Neural cell (in vitro differentiated cells): ENCODE measurements around the gene CCDC126. TPM values are rescaled to one million over a fixed set of nuclear protein-coding genes. Genes with fewer than 3 reads are reported as not detected.

Experiments used
- H2AFZ ChIP-seq: fragments of 200-600, 300-800 bp; sonication (generic), shearing (Covaris generic); 2 replicates; pipeline ENCODE4 v1.6.0; 2014; ENCODE audit warnings: low read depth, mild to moderate bottlenecking, antibody characterized with exemption, low read length, moderate library complexity
- H3F3A ChIP-seq: fragments of 200-600 bp; shearing (Covaris generic); 2 replicates; pipeline ENCODE4 v1.6.1; 2016; ENCODE audit warnings: mild to moderate bottlenecking, moderate library complexity, mixed read lengths, antibody characterized with exemption, low read length; ENCODE audit not compliant: insufficient read depth, poor library complexity, severe bottlenecking
- H3K27ac ChIP-seq: fragments of 200-600, 300-800 bp; sonication (generic), shearing (Covaris generic); 2 replicates; pipeline ENCODE4 v1.5.1; 2014; ENCODE audit warnings: mild to moderate bottlenecking, low read length, moderate library complexity
- H3K27me3 ChIP-seq: fragments of 300-800, 200-600 bp; sonication (generic), shearing (Covaris generic); 2 replicates; pipeline ENCODE4 v1.6.0; 2014; ENCODE audit warnings: mild to moderate bottlenecking, low read depth, low read length, moderate library complexity; ENCODE audit not compliant: insufficient read depth
- H3K36me3 ChIP-seq: fragments of 300-800, 200-600 bp; sonication (generic), shearing (Covaris generic); 2 replicates; pipeline ENCODE4 v1.5.1; 2014; ENCODE audit warnings: mild to moderate bottlenecking, antibody characterized with exemption, low read length, moderate library complexity; ENCODE audit not compliant: insufficient read depth
- H3K4me2 ChIP-seq: fragments of 300-800, 200-600 bp; sonication (generic), shearing (Covaris generic); 2 replicates; pipeline ENCODE4 v1.6.0; 2014; ENCODE audit warnings: mild to moderate bottlenecking, low read length
- H3K4me3 ChIP-seq: fragments of 300-800, 200-600 bp; sonication (generic), shearing (Covaris generic); 2 replicates; pipeline ENCODE4 v1.5.1; 2014; ENCODE audit warnings: mild to moderate bottlenecking, low read length, moderate library complexity
- H3K79me2 ChIP-seq: fragments of 200-600 bp; shearing (Covaris generic); replicated peaks from 2 replicates; pipeline ENCODE4 v1.6.0; 2014; ENCODE audit warnings: mild to moderate bottlenecking, low read length, moderate library complexity; ENCODE audit not compliant: insufficient read depth
- H3K9ac ChIP-seq: fragments of 300-800, 200-600 bp; sonication (generic), shearing (Covaris generic); 2 replicates; pipeline ENCODE4 v1.6.1; 2016; ENCODE audit warnings: mild to moderate bottlenecking, low read length, mixed read lengths
- H3K9me2 ChIP-seq: fragments of 200-600 bp; shearing (Covaris generic); 2 replicates; pipeline ENCODE4 v1.6.1; 2016; ENCODE audit warnings: mild to moderate bottlenecking, low read length, mixed read lengths; ENCODE audit not compliant: insufficient read depth
- H3K9me3 ChIP-seq: fragments of 200-600, 300-800 bp; sonication (generic), shearing (Covaris generic); 2 replicates; pipeline ENCODE4 v1.6.1; 2016; ENCODE audit warnings: mild to moderate bottlenecking, mixed run types, low read length, moderate library complexity, mixed read lengths
- H4K20me1 ChIP-seq: fragments of 200-600 bp; shearing (Covaris generic); 2 replicates; pipeline ENCODE4 v1.6.1; 2016; ENCODE audit warnings: mild to moderate bottlenecking, mixed run types; ENCODE audit not compliant: insufficient read depth
- EP300 ChIP-seq: fragments of 450-650 bp; conservative IDR thresholded peaks from 2 replicates; pipeline ENCODE4 v1.6.1; 2014; ENCODE audit warnings: antibody characterized with exemption, mild to moderate bottlenecking, moderate library complexity; ENCODE audit not compliant: poor library complexity, severe bottlenecking
- EZH2 ChIP-seq: fragments of 200-600, 300-800 bp; shearing (Covaris generic), sonication (generic); IDR thresholded peaks from 2 replicates; pipeline ENCODE4 v1.6.1; 2014; ENCODE audit warnings: antibody characterized with exemption, low read length, borderline replicate concordance, mild to moderate bottlenecking; ENCODE audit not compliant: insufficient read depth, poor library complexity, severe bottlenecking
- MXI1 ChIP-seq: fragments of 450-650 bp; conservative IDR thresholded peaks from 2 replicates; pipeline ENCODE4 v1.6.1; 2014; ENCODE audit warnings: antibody characterized with exemption, mild to moderate bottlenecking; ENCODE audit not compliant: poor library complexity, severe bottlenecking
- POLR2AphosphoS5 ChIP-seq: IDR thresholded peaks from 2 replicates; pipeline ENCODE4 v1.6.1; 2012
- RAD21 ChIP-seq: fragments of 450-650 bp; conservative IDR thresholded peaks from 2 replicates; pipeline ENCODE4 v1.6.1; 2014; ENCODE audit warnings: antibody characterized with exemption, mild to moderate bottlenecking, moderate library complexity
- REST ChIP-seq: IDR thresholded peaks from 2 replicates; pipeline ENCODE4 v1.6.1; 2012; ENCODE audit warnings: borderline replicate concordance
- SMC3 ChIP-seq: fragments of 450-650 bp; conservative IDR thresholded peaks from 2 replicates; pipeline ENCODE4 v1.6.1; 2014; ENCODE audit warnings: antibody characterized with exemption, mild to moderate bottlenecking, moderate library complexity; ENCODE audit not compliant: poor library complexity
- TAF1 ChIP-seq: IDR thresholded peaks from 2 replicates; pipeline ENCODE4 v1.6.1; 2012; ENCODE audit warnings: low read depth
- polyA plus RNA-seq: library from polyadenylated mRNA; depleted of rRNA; stranded (reverse); fragments of >200 nt; gene quantifications from 2 replicates; pipeline ENCODE4 v1.2.3, GENCODE V29; 2014
- TF ChIP-seq, protein P1 (sequence below): fragments of 450-650 bp; IDR thresholded peaks from 2 replicates; pipeline ENCODE4 v1.5.1; 2014; ENCODE audit warnings: antibody characterized with exemption, mild to moderate bottlenecking, moderate library complexity; ENCODE audit not compliant: poor library complexity, severe bottlenecking

Gene CCDC126
- polyA plus RNA-seq, 1 donor from 2014 or later: 28.0 TPM

GRCh38 chr7:23615331-23615730 is 18.1 kb downstream of the CCDC126 start:
- H4K20me1 ChIP-seq: no peaks in the 10 kb centered on the region
- H3K79me2 ChIP-seq: no peaks in the 10 kb centered on the region
- H3K9me2 ChIP-seq: no peaks in the 10 kb centered on the region
- H3F3A ChIP-seq: no peaks in the 10 kb centered on the region
- H3K4me3 ChIP-seq: no peak overlapping the region
- no peak overlapping the region for H3K9ac ChIP-seq
- peaks cover 18% of the 10 kb centered on the region for H3K36me3 ChIP-seq
- TF ChIP-seq, protein P1, sequence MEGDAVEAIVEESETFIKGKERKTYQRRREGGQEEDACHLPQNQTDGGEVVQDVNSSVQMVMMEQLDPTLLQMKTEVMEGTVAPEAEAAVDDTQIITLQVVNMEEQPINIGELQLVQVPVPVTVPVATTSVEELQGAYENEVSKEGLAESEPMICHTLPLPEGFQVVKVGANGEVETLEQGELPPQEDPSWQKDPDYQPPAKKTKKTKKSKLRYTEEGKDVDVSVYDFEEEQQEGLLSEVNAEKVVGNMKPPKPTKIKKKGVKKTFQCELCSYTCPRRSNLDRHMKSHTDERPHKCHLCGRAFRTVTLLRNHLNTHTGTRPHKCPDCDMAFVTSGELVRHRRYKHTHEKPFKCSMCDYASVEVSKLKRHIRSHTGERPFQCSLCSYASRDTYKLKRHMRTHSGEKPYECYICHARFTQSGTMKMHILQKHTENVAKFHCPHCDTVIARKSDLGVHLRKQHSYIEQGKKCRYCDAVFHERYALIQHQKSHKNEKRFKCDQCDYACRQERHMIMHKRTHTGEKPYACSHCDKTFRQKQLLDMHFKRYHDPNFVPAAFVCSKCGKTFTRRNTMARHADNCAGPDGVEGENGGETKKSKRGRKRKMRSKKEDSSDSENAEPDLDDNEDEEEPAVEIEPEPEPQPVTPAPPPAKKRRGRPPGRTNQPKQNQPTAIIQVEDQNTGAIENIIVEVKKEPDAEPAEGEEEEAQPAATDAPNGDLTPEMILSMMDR: no peak
- TF ChIP-seq EP300: no peak
- no peak for TF ChIP-seq MXI1
- TF ChIP-seq TAF1: no peak
- TF ChIP-seq SMC3: no peak
- no peak for TF ChIP-seq RAD21
- TF ChIP-seq EZH2: no peak
- TF ChIP-seq REST: no peak
- no peak for TF ChIP-seq POLR2AphosphoS5
- no peak overlapping the region for H3K27ac ChIP-seq
- no peak overlapping the region for H2AFZ ChIP-seq
- H3K4me2 ChIP-seq: no peak overlapping the region
- H3K27me3 ChIP-seq: no peaks in the 10 kb centered on the region
- H3K9me3 ChIP-seq: no peaks in the 10 kb centered on the region

DNA sequence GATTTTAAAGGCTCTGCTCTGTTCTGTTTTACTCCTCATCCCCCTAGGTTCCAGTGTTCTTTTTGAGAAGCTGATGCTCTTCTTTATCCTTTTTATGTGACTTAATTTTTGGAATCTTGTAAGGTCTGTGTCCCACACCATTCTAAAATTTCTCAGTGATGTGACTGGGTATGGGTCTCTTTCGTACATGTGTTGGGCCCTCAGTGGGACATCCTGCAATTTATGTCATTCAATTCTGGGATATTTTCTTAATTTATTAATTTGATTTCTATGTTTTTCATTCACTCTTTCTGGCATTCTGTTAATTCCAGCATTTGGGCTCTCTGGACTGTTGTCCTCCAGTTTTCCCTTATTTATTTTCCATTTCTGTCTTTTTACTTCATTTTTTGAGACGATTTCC is 19.4 kb downstream of the CCDC126 start:
- H3K4me2 ChIP-seq: no peak overlapping the region

More for the DNA sequence above, 19.4 kb downstream of the CCDC126 start:
- H3K27me3 ChIP-seq: no peaks in the 10 kb centered on the region
- H2AFZ ChIP-seq: no peak overlapping the region
- H3K9ac ChIP-seq: no peak overlapping the region
- no peak overlapping the region for H3K27ac ChIP-seq
- no peaks in the 10 kb centered on the region for H4K20me1 ChIP-seq
- no peak overlapping the region for H3K4me3 ChIP-seq
- TF ChIP-seq POLR2AphosphoS5: no peak
- no peak for TF ChIP-seq EZH2
- TF ChIP-seq SMC3: no peak
- TF ChIP-seq REST: no peak
- TF ChIP-seq MXI1: no peak
- H3K9me2 ChIP-seq: no peaks in the 10 kb centered on the region
- no peaks in the 10 kb centered on the region for H3F3A ChIP-seq
- H3K9me3 ChIP-seq: no peaks in the 10 kb centered on the region
- no peaks in the 10 kb centered on the region for H3K79me2 ChIP-seq
- H3K36me3 ChIP-seq: peaks cover 13% of the 10 kb centered on the region
